Neural cell (in vitro differentiated cells): ENCODE data around the gene HRH2.

Source experiments
- CTCF ChIP-seq: fragments of 450-650 bp; IDR thresholded peaks from 2 replicates; pipeline ENCODE4 v1.5.1; 2014; ENCODE audit warnings: antibody characterized with exemption, mild to moderate bottlenecking, moderate library complexity; ENCODE audit not compliant: poor library complexity, severe bottlenecking
- EZH2 ChIP-seq: fragments of 200-600, 300-800 bp; shearing (Covaris generic), sonication (generic); IDR thresholded peaks from 2 replicates; pipeline ENCODE4 v1.6.1; 2014; ENCODE audit warnings: antibody characterized with exemption, low read length, borderline replicate concordance, mild to moderate bottlenecking; ENCODE audit not compliant: insufficient read depth, poor library complexity, severe bottlenecking
- POLR2AphosphoS5 ChIP-seq: IDR thresholded peaks from 2 replicates; pipeline ENCODE4 v1.6.1; 2012

GRCh38 chr5:175712313-175712680 is 54.4 kb downstream of the HRH2 start:
- TF ChIP-seq CTCF (no peak), POLR2AphosphoS5 (no peak), EZH2 (no peak)
